H9 (cell line): ENCODE results near the gene LRRC17. TPM values are rescaled to one million over a fixed set of nuclear protein-coding genes. Genes with fewer than 3 reads are reported as not detected.
"Not testable (repeated sequence)": the region's sequence is repeated elsewhere in the genome, so short reads cannot be mapped to it uniquely, and the experiment has no call there.

Source experiments
- DNase-seq: peaks from one replicate; pipeline ENCODE4 v3.0.0-alpha.2; 2017
- H2AFZ ChIP-seq: one replicate; pipeline ENCODE4 v1.6.1; 2013; ENCODE audit warnings: mild to moderate bottlenecking, low read length, control low read depth, moderate library complexity
- H2AK5ac ChIP-seq: 2 replicates; pipeline ENCODE4 v1.6.1; 2013; ENCODE audit warnings: low read length, control low read depth, mixed read lengths; ENCODE audit not compliant: insufficient read length
- H2BK120ac ChIP-seq: one replicate; pipeline ENCODE4 v1.6.1; 2013; ENCODE audit warnings: low read depth, mild to moderate bottlenecking, low read length, control low read depth, inconsistent platforms; ENCODE audit not compliant: poor library complexity, severe bottlenecking
- H2BK12ac ChIP-seq: 2 replicates; pipeline ENCODE4 v1.6.1; 2013; ENCODE audit warnings: low read length, control low read depth, mixed read lengths, low read depth; ENCODE audit not compliant: insufficient read length
- H2BK15ac ChIP-seq: 2 replicates; pipeline ENCODE4 v1.6.1; 2013; ENCODE audit warnings: low read depth, low read length, control low read depth
- H2BK20ac ChIP-seq: one replicate; pipeline ENCODE4 v1.6.1; 2013; ENCODE audit warnings: low read depth, mild to moderate bottlenecking, low read length, control low read depth, inconsistent platforms; ENCODE audit not compliant: poor library complexity, severe bottlenecking
- H2BK5ac ChIP-seq: 2 replicates; pipeline ENCODE4 v1.6.1; 2013; ENCODE audit warnings: low read length, control low read depth, mixed read lengths; ENCODE audit not compliant: insufficient read length
- H3K14ac ChIP-seq: 2 replicates; pipeline ENCODE4 v1.6.1; 2013; ENCODE audit warnings: low read length, control low read depth; ENCODE audit not compliant: insufficient read depth
- H3K18ac ChIP-seq: 2 replicates; pipeline ENCODE4 v1.6.1; 2013; ENCODE audit warnings: low read depth, mild to moderate bottlenecking, mixed read lengths, low read length, control low read depth; ENCODE audit not compliant: insufficient read length
- H3K23ac ChIP-seq: 2 replicates; pipeline ENCODE4 v1.6.1; 2013; ENCODE audit warnings: low read length, control low read depth, mixed read lengths, low read depth; ENCODE audit not compliant: insufficient read length
- H3K23me2 ChIP-seq: 2 replicates; pipeline ENCODE4 v1.6.1; 2013; ENCODE audit warnings: low read depth, mild to moderate bottlenecking, mixed read lengths, low read length, control low read depth; ENCODE audit not compliant: insufficient read length, poor library complexity, severe bottlenecking
- H3K27ac ChIP-seq: 2 replicates; pipeline ENCODE4 v1.5.1; 2013; ENCODE audit warnings: low read length, control low read depth, mixed read lengths, low read depth; ENCODE audit not compliant: insufficient read length
- H3K27me3 ChIP-seq: 2 replicates; pipeline ENCODE4 v1.6.1; 2013; ENCODE audit warnings: low read length, control low read depth, inconsistent platforms; ENCODE audit not compliant: insufficient read depth
- H3K4ac ChIP-seq: 2 replicates; pipeline ENCODE4 v1.6.1; 2013; ENCODE audit warnings: low read depth, mild to moderate bottlenecking, control low read depth, inconsistent platforms, low read length, moderate library complexity
- H3K4me1 ChIP-seq: 2 replicates; pipeline ENCODE4 v1.6.1; 2013; ENCODE audit warnings: low read length, control low read depth, inconsistent platforms; ENCODE audit not compliant: insufficient read depth
- H3K4me2 ChIP-seq: 2 replicates; pipeline ENCODE4 v1.6.1; 2013; ENCODE audit warnings: low read length, control low read depth, mixed read lengths; ENCODE audit not compliant: insufficient read length, insufficient read depth
- H3K56ac ChIP-seq: 2 replicates; pipeline ENCODE4 v1.6.1; 2013; ENCODE audit warnings: low read depth, mild to moderate bottlenecking, mixed read lengths, low read length, control low read depth; ENCODE audit not compliant: insufficient read length
- H3K79me1 ChIP-seq: 2 replicates; pipeline ENCODE4 v1.6.1; 2013; ENCODE audit warnings: low read depth, mild to moderate bottlenecking, moderate library complexity, low read length, control low read depth, inconsistent platforms; ENCODE audit not compliant: insufficient read depth, poor library complexity, severe bottlenecking
- H3K79me2 ChIP-seq: 2 replicates; pipeline ENCODE4 v1.6.1; 2013; ENCODE audit warnings: low read length, control low read depth, inconsistent platforms; ENCODE audit not compliant: insufficient read depth
- H3K9ac ChIP-seq: 2 replicates; pipeline ENCODE4 v1.6.1; 2013; ENCODE audit warnings: low read length, control low read depth, mixed read lengths; ENCODE audit not compliant: insufficient read length; ENCODE audit errors: extremely low read depth
- H3K9me3 ChIP-seq: one replicate; pipeline ENCODE4 v1.6.1; 2013; ENCODE audit warnings: low read depth, low read length, inconsistent platforms; ENCODE audit not compliant: control insufficient read depth
- H3T11ph ChIP-seq: one replicate; pipeline ENCODE4 v1.6.1; 2013; ENCODE audit warnings: mild to moderate bottlenecking, low read length, control low read depth, inconsistent platforms
- H4K20me1 ChIP-seq: one replicate; pipeline ENCODE4 v1.6.1; 2013; ENCODE audit not compliant: control insufficient read depth, insufficient read length, insufficient read depth
- H4K5ac ChIP-seq: 2 replicates; pipeline ENCODE4 v1.6.1; 2013; ENCODE audit warnings: low read depth, mild to moderate bottlenecking, mixed read lengths, low read length, control low read depth; ENCODE audit not compliant: insufficient read length
- H4K8ac ChIP-seq: replicated peaks from 2 replicates; pipeline ENCODE4 v1.6.1; 2013; ENCODE audit warnings: low read length, control low read depth, mixed read lengths, low read depth; ENCODE audit not compliant: insufficient read length
- H4K91ac ChIP-seq: 2 replicates; pipeline ENCODE4 v1.6.1; 2013; ENCODE audit warnings: low read depth, mild to moderate bottlenecking, moderate library complexity, mixed read lengths, low read length, control low read depth; ENCODE audit not compliant: insufficient read length
- H3K27ac Mint-ChIP-seq, 3 experiments: 2 replicates in 2 of 3; 3 replicates in 1 of 3; pipeline ENCODE4 v1.8.0; 2020 to 2021; ENCODE audit warnings: mixed read lengths in 3 of 3, mild to moderate bottlenecking in 1 of 3, moderate library complexity in 1 of 3
- H3K27me3 Mint-ChIP-seq: 2 replicates; pipeline ENCODE4 v1.8.0; 2021; ENCODE audit warnings: low read depth, mild to moderate bottlenecking, moderate library complexity, mixed read lengths
- H3K36me3 Mint-ChIP-seq, 3 experiments: 2 replicates in 2 of 3; 3 replicates in 1 of 3; pipeline ENCODE4 v1.8.0; 2020 to 2021; ENCODE audit warnings: low read depth in 3 of 3, mixed read lengths in 3 of 3; ENCODE audit not compliant: insufficient read depth in 1 of 3
- H3K4me1 Mint-ChIP-seq, 2 experiments: 2 replicates each; pipeline ENCODE4 v1.8.0; 2020; ENCODE audit warnings: mixed read lengths in 2 of 2
- H3K4me3 Mint-ChIP-seq, 2 experiments: 2 replicates in 1 of 2; 3 replicates in 1 of 2; pipeline ENCODE4 v1.8.0; 2020 to 2021; ENCODE audit warnings: mild to moderate bottlenecking in 2 of 2, mixed read lengths in 2 of 2, moderate library complexity in 1 of 2
- H3K9me3 Mint-ChIP-seq, 2 experiments: 2 replicates in 1 of 2; 3 replicates in 1 of 2; pipeline ENCODE4 v1.8.0; 2020; ENCODE audit warnings: mild to moderate bottlenecking in 2 of 2, mixed read lengths in 2 of 2, moderate library complexity in 1 of 2
- WGBS: extraction: QIAGEN DNeasy Blood & Tissue Kit; methylation state at CpG from one replicate; pipeline ENCODE4 v1.1.7; 2013; ENCODE audit warnings: missing lambda C conversion rate, low lambda C conversion rate, mixed read lengths; ENCODE audit not compliant: insufficient read length; ENCODE audit errors: extremely low coverage; 5-methylcytosine and 5-hydroxymethylcytosine counted together
- total RNA-seq: library from RNA; stranded (reverse); gene quantifications from 2 replicates; pipeline ENCODE4 v1.2.1, GENCODE V29; 2021
- TF ChIP-seq, protein P1 (sequence below): fragments of 200-600 bp; sonication (generic); conservative IDR thresholded peaks from 3 replicates; pipeline ENCODE4 v1.8.0; 2021; ENCODE audit warnings: antibody characterized with exemption, mild to moderate bottlenecking

The LRRC17 gene
- total RNA-seq, 1 experiment from 2014 or later: 2.0 TPM

- H3K9me3 ChIP-seq: no peaks in the 10 kb centered on the region
- H3K4ac ChIP-seq: no peak overlapping the region
- H3K4me2 ChIP-seq: no peak overlapping the region
- no peak overlapping the region for H2BK120ac ChIP-seq
- H2AFZ ChIP-seq: no peak overlapping the region
- H4K5ac ChIP-seq: no peak overlapping the region
- TF ChIP-seq, protein P1, sequence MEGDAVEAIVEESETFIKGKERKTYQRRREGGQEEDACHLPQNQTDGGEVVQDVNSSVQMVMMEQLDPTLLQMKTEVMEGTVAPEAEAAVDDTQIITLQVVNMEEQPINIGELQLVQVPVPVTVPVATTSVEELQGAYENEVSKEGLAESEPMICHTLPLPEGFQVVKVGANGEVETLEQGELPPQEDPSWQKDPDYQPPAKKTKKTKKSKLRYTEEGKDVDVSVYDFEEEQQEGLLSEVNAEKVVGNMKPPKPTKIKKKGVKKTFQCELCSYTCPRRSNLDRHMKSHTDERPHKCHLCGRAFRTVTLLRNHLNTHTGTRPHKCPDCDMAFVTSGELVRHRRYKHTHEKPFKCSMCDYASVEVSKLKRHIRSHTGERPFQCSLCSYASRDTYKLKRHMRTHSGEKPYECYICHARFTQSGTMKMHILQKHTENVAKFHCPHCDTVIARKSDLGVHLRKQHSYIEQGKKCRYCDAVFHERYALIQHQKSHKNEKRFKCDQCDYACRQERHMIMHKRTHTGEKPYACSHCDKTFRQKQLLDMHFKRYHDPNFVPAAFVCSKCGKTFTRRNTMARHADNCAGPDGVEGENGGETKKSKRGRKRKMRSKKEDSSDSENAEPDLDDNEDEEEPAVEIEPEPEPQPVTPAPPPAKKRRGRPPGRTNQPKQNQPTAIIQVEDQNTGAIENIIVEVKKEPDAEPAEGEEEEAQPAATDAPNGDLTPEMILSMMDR: no peak
- H3K14ac ChIP-seq: no peak overlapping the region
- DNase-seq: no peak
- H4K91ac ChIP-seq: no peak overlapping the region
- H3K23ac ChIP-seq: no peak overlapping the region
- H3T11ph ChIP-seq: no peak overlapping the region
- no peak overlapping the region; a peak in 1 of 7 replicates for H3K27ac Mint-ChIP-seq
- H3K56ac ChIP-seq: no peak overlapping the region
- no peaks in the 10 kb centered on the region for H3K27me3 Mint-ChIP-seq
- H3K36me3 Mint-ChIP-seq: peaks cover 0 to under 1% (median 0%) of the 10 kb centered on the region in 3 experiments; a peak in 1 of 7 replicates
- H3K27ac ChIP-seq: no peak overlapping the region
- no peak overlapping the region for H4K8ac ChIP-seq
- no peaks in the 10 kb centered on the region for H3K79me2 ChIP-seq
- H3K4me1 ChIP-seq: no peaks in the 10 kb centered on the region; the same call in 1 of the 2 replicates
- H3K4me3 Mint-ChIP-seq: no peak overlapping the region
- no peaks in the 10 kb centered on the region for H3K23me2 ChIP-seq
- H4K20me1 ChIP-seq: no peaks in the 10 kb centered on the region
- no peak overlapping the region for H3K18ac ChIP-seq
- H3K79me1 ChIP-seq: no peaks in the 10 kb centered on the region
- no peaks in the 10 kb centered on the region for H3K27me3 ChIP-seq
- no peak overlapping the region for H2BK15ac ChIP-seq
- WGBS: no CpG with 5 or more reads among the region's 5 CpGs
- H2AK5ac ChIP-seq: no peak overlapping the region
- no peak overlapping the region for H2BK5ac ChIP-seq
- no peak overlapping the region for H3K9ac ChIP-seq
- H3K9me3 Mint-ChIP-seq: peaks cover 0 to under 1% of the 10 kb centered on the region in 2 experiments; a peak in 1 of 5 replicates
- H3K4me1 Mint-ChIP-seq: peaks cover 4 to 7% of the 10 kb centered on the region in 2 experiments; a peak in 2 of 4 replicates
- no peak overlapping the region for H2BK12ac ChIP-seq
- no peak overlapping the region for H2BK20ac ChIP-seq
Measured at GRCh38 chr7:102898532-102898859, 14.3 kb upstream of the LRRC17 start.

DNA sequence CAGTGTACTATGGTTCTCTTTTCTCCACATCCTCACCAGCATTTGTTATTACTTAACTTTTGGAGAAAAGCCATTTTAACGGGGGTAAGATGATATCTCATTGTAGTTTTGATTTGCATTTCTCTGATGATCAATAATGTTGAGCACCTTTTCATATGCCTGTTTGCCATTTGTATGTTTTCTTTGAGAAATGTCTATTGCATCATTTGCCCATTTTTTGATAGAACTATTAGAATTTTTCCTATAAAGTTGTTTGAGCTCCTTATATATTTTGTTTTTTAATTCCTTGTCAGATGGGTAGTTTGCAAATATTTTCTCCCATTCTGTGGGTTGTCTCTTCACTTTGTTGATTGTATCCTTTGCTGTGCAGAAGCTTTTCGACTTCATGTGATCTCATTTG is 10.7 kb upstream of the LRRC17 start:
- not testable (repeated sequence) for H2BK5ac ChIP-seq, H3K27ac ChIP-seq, H3K79me1 ChIP-seq, H3K56ac ChIP-seq, H3K23ac ChIP-seq, DNase-seq, H3K18ac ChIP-seq, H3K4ac ChIP-seq, H2BK12ac ChIP-seq, H3K4me2 ChIP-seq, H3K9ac ChIP-seq, H2AFZ ChIP-seq, H3K14ac ChIP-seq, H2BK120ac ChIP-seq, H4K20me1 ChIP-seq, H4K8ac ChIP-seq, H2BK20ac ChIP-seq, H3K23me2 ChIP-seq, H3K79me2 ChIP-seq, H3K4me1 ChIP-seq, H3T11ph ChIP-seq, H3K4me3 Mint-ChIP-seq, H3K27ac Mint-ChIP-seq, H3K9me3 ChIP-seq, H3K27me3 ChIP-seq, H4K5ac ChIP-seq, H2BK15ac ChIP-seq, H3K27me3 Mint-ChIP-seq, H3K9me3 Mint-ChIP-seq, H3K4me1 Mint-ChIP-seq, H2AK5ac ChIP-seq, H4K91ac ChIP-seq
- H3K36me3 Mint-ChIP-seq: peaks cover 0 to 22% (median 0%) of the 10 kb centered on the region in 3 experiments; a peak in 2 of 7 replicates
- no CpG with 5 or more reads among the region's 2 CpGs for WGBS
